OCI-LY7 (cell line): ENCODE data around the gene SETD3. TPM values are rescaled to one million over a fixed set of nuclear protein-coding genes. Genes with fewer than 3 reads are reported as not detected.

Experiments used
- BruUV-seq: library from RNA; stranded (reverse); fragments of 400-500 nt; replicated peaks from 2 replicates; lab custom pipeline; 2021; lab: Mats Ljungman, UMichigan
- CTCF ChIA-PET: fragments of 300-600 bp; sonication (Branson Sonifier 250); formaldehyde crosslinking; loops from one replicate; lab custom pipeline; 2022; ENCODE audit warnings: antibody characterized with exemption; ENCODE audit not compliant: unreplicated experiment; lab: Charles Lee
- POLR2A ChIA-PET: fragments of 300-600 bp; sonication (Branson Sonifier 250); formaldehyde crosslinking; loops from one replicate; lab custom pipeline; 2022; ENCODE audit warnings: antibody characterized with exemption; lab: Charles Lee
- DNase-seq: peaks from one replicate; pipeline ENCODE4 v3.0.0-alpha.2; 2015; ENCODE audit warnings: low spot score
- H2AFZ ChIP-seq: fragments of 200-600 bp; sonication (generic), shearing (Covaris generic); 2 replicates; pipeline ENCODE4 v1.6.1; 2014; ENCODE audit warnings: mild to moderate bottlenecking, antibody characterized with exemption, low read length, moderate library complexity
- H3K27ac ChIP-seq: fragments of 200-600 bp; sonication (generic); 2 replicates; pipeline ENCODE4 v1.5.1; 2014; ENCODE audit warnings: mixed run types, low read depth, mild to moderate bottlenecking, moderate library complexity, low read length, inconsistent platforms; ENCODE audit not compliant: poor library complexity, severe bottlenecking
- H3K36me3 ChIP-seq: fragments of 200-600 bp; sonication (generic); 2 replicates; pipeline ENCODE4 v1.6.1; 2014; ENCODE audit warnings: mild to moderate bottlenecking, antibody characterized with exemption, low read length, moderate library complexity, mixed read lengths; ENCODE audit not compliant: insufficient read depth
- H3K4me1 ChIP-seq: fragments of 200-600 bp; sonication (generic); 2 replicates; pipeline ENCODE4 v1.5.1; 2014; ENCODE audit warnings: mild to moderate bottlenecking, low read length; ENCODE audit not compliant: insufficient read depth, poor library complexity, severe bottlenecking
- H3K4me2 ChIP-seq: fragments of 200-600 bp; sonication (generic); 2 replicates; pipeline ENCODE4 v1.6.1; 2014; ENCODE audit warnings: mild to moderate bottlenecking, low read length
- H3K4me3 ChIP-seq: fragments of 200-600 bp; sonication (generic); 2 replicates; pipeline ENCODE4 v1.5.1; 2014; ENCODE audit warnings: mild to moderate bottlenecking, low read depth, low read length; ENCODE audit not compliant: poor library complexity, severe bottlenecking
- H3K79me2 ChIP-seq: fragments of 200-600 bp; sonication (generic); 2 replicates; pipeline ENCODE4 v1.6.1; 2016; ENCODE audit warnings: low read depth, mild to moderate bottlenecking, low read length, moderate library complexity, mixed read lengths; ENCODE audit not compliant: insufficient read depth
- H3K9me2 ChIP-seq: fragments of 200-600 bp; sonication (generic); 2 replicates; pipeline ENCODE4 v1.6.1; 2016; ENCODE audit warnings: mild to moderate bottlenecking, low read length, mixed read lengths; ENCODE audit not compliant: insufficient read depth
- H3K9me3 ChIP-seq: fragments of 200-600 bp; sonication (generic); 2 replicates; pipeline ENCODE4 v1.6.1; 2014; ENCODE audit warnings: mild to moderate bottlenecking, mixed run types, low read length, mixed read lengths
- H4K20me1 ChIP-seq: fragments of 200-600 bp; sonication (generic); 2 replicates; pipeline ENCODE4 v1.6.1; 2014; ENCODE audit warnings: mild to moderate bottlenecking, antibody characterized with exemption, low read length, moderate library complexity, mixed read lengths; ENCODE audit not compliant: insufficient read depth
- EZH2phosphoT487 ChIP-seq: fragments of 200-600 bp; sonication (generic); IDR thresholded peaks from 2 replicates; pipeline ENCODE4 v1.6.1; 2018; ENCODE audit warnings: low read depth, borderline replicate concordance, mild to moderate bottlenecking, mixed run types, antibody characterized with exemption, low read length, moderate library complexity, mixed read lengths
- intact Hi-C: fragments of 100-400 bp; cut with micrococcal nuclease; formaldehyde crosslinking; loops from one replicate; pipeline ENCODE4 v1.10.0; 2022; ENCODE audit not compliant: unreplicated experiment
- total RNA-seq, 2 experiments: library from RNA; depleted of rRNA in 1 of 2; stranded (reverse); fragments of >200 nt in 1 of 2; shearing (Covaris generic) in 1 of 2; gene quantifications; 2 replicates each; pipeline ENCODE4 v1.2.3, GENCODE V29; 2014 to 2022
- TF ChIP-seq, protein P1 (sequence below): fragments of 200-600 bp; sonication (generic); conservative IDR thresholded peaks from 2 replicates; pipeline ENCODE4 v1.5.1; 2014; ENCODE audit warnings: mild to moderate bottlenecking, antibody characterized with exemption, low read length, moderate library complexity, mixed read lengths

SETD3 gene
- total RNA-seq, 2 experiments from 2014 or later: 42.4 to 65.5 TPM

DNA sequence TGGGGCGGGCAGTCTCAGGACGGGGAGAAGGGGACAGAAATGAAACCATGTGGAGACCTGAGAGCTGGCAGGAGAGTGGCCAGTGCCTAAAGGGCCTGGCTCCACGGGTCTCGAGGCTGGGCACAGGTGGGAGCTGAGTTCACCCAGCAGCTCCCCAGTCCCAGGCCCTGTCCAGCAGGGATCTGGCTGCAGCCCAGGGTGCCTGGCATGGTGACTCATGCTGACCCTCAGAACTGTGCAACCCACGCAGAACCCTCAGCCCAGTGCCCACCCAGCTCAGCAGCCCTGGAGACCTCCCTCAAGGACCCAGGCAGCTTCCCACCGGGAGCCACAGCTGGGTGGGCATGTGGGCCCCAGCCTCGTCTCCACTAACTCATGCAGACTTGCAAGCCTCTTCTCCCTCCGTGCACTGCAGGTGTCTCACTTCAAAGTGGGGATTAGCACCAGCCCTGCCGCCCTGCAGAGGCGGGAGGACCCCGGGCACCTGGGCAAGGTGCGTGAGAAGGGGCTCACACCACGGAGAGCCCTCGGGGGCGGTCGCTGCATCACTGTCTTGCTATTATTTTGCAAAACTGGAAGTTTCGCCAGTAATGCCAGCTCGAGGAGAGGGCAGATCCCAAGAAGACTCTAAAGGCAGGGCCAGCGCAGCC, 46.9 kb upstream of the SETD3 start:
- POLR2A ChIA-PET: no interaction called here
- TF ChIP-seq EZH2phosphoT487: no peak
- TF ChIP-seq, protein P1, sequence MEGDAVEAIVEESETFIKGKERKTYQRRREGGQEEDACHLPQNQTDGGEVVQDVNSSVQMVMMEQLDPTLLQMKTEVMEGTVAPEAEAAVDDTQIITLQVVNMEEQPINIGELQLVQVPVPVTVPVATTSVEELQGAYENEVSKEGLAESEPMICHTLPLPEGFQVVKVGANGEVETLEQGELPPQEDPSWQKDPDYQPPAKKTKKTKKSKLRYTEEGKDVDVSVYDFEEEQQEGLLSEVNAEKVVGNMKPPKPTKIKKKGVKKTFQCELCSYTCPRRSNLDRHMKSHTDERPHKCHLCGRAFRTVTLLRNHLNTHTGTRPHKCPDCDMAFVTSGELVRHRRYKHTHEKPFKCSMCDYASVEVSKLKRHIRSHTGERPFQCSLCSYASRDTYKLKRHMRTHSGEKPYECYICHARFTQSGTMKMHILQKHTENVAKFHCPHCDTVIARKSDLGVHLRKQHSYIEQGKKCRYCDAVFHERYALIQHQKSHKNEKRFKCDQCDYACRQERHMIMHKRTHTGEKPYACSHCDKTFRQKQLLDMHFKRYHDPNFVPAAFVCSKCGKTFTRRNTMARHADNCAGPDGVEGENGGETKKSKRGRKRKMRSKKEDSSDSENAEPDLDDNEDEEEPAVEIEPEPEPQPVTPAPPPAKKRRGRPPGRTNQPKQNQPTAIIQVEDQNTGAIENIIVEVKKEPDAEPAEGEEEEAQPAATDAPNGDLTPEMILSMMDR: no peak
- no peaks in the 10 kb centered on the region for H3K9me3 ChIP-seq
- H3K36me3 ChIP-seq: no peaks in the 10 kb centered on the region
- no TSS peak for BruUV-seq
- no peaks in the 10 kb centered on the region for H3K79me2 ChIP-seq
- intact Hi-C loops: no loop called here
- H4K20me1 ChIP-seq: no peaks in the 10 kb centered on the region
- H2AFZ ChIP-seq: no peak overlapping the region
- H3K4me1 ChIP-seq: no peaks in the 10 kb centered on the region
- no peaks in the 10 kb centered on the region for H3K9me2 ChIP-seq
- H3K4me2 ChIP-seq: no peak overlapping the region
- no peak overlapping the region for H3K4me3 ChIP-seq
- H3K27ac ChIP-seq: no peak overlapping the region
- no peak for DNase-seq
- CTCF ChIA-PET: no interaction called here

DNA sequence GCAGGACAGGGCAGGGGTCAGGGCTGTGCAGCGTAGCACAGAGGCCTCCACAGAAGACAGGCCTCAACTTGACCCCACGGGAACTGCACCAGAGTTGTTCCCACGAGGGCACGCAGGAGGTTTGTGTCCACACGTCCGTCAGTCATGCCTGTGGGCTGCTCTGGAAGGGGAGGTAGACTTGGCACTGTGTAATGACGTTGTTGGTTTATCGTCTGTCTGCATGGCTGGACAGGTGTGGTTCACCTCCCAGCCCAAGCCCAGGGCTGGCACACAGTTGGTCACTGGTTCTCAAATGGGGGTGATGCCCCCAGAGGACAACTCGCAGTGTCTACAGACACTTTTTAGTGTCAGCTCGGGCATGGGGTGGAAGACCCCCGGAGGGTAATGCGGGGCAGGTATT, 46.4 kb upstream of the SETD3 start:
- intact Hi-C loops: no loop called here
- POLR2A ChIA-PET: no interaction called here

DNA sequence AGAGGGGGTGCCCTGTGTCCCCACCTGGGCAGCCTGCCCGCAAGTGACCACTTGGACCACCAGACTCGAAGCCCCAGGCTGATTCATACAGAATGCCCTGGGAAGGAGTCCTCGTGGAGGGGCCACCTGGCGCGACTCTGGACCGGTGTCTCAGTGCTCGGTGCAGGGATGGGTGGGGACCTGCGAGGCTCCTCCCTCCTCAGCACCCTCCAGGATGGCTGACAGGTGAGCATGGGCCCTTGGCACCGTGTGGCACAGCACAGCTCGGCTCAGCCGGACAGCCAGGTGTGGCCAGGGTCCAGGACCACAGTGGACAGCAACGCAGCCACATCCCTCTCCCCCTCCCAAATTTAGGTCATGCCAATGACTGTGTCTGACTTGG, 45.0 kb upstream of the SETD3 start:
- ChIA-PET CTCF (no interaction called here), POLR2A (no interaction called here)
- TF ChIP-seq EZH2phosphoT487: no peak
- TF ChIP-seq, protein P1: no peak
- no peak for DNase-seq
- intact Hi-C loops: no loop called here
- BruUV-seq: no TSS peak
- no peaks in the 10 kb centered on the region for H4K20me1 ChIP-seq
- no peaks in the 10 kb centered on the region for H3K4me1 ChIP-seq
- H3K36me3 ChIP-seq: no peaks in the 10 kb centered on the region
- H3K4me3 ChIP-seq: no peak overlapping the region
- H2AFZ ChIP-seq: no peak overlapping the region
- H3K79me2 ChIP-seq: no peaks in the 10 kb centered on the region
- H3K27ac ChIP-seq: no peak overlapping the region
- H3K4me2 ChIP-seq: no peak overlapping the region
- H3K9me2 ChIP-seq: no peaks in the 10 kb centered on the region
- H3K9me3 ChIP-seq: no peaks in the 10 kb centered on the region

More for the DNA sequence above, 46.4 kb upstream of the SETD3 start:
- Histone ChIP-seq H4K20me1 (no peaks in the 10 kb centered on the region), H3K79me2 (no peaks in the 10 kb centered on the region), H3K36me3 (no peaks in the 10 kb centered on the region), H3K4me2 (no peak overlapping the region), H3K4me1 (no peaks in the 10 kb centered on the region), H3K9me2 (no peaks in the 10 kb centered on the region), H3K4me3 (no peak overlapping the region), H3K27ac (no peak overlapping the region), H3K9me3 (no peaks in the 10 kb centered on the region), H2AFZ (no peak overlapping the region)
- BruUV-seq: no TSS peak
- CTCF ChIA-PET: no interaction called here
- DNase-seq: no peak
- TF ChIP-seq, protein P1: no peak
- TF ChIP-seq EZH2phosphoT487: no peak
